22Rv1 (cell line): ENCODE results near the gene MPZL1.

Experiments used
- H3K27ac ChIP-seq: fragments of 450-650 bp; 2 replicates; pipeline ENCODE4 v1.5.1; 2017
- CTCF ChIP-seq: fragments of 450-650 bp; IDR thresholded peaks from 2 replicates; pipeline ENCODE4 v1.5.1; 2017; ENCODE audit warnings: mild to moderate bottlenecking
- ZFX ChIP-seq: fragments of 450-650 bp; IDR thresholded peaks from 2 replicates; pipeline ENCODE4 v1.6.1; 2017; ENCODE audit warnings: antibody characterized with exemption, borderline replicate concordance

The MPZL1 gene

GRCh38 chr1:167678422-167678821, 43.4 kb upstream of the MPZL1 start:
- TF ChIP-seq ZFX, result no peak
- TF ChIP-seq CTCF, result no peak
- H3K27ac ChIP-seq, result no peak overlapping the region

- TF ChIP-seq ZFX, result no peak
- TF ChIP-seq CTCF, result no peak
- H3K27ac ChIP-seq, result no peak overlapping the region
Observed at GRCh38 chr1:167678838-167679237, 42.9 kb upstream of the MPZL1 start.

GRCh38 chr1:167679714-167680113, 42.1 kb upstream of the MPZL1 start:
- no peak for TF ChIP-seq CTCF
- no peak for TF ChIP-seq ZFX
- no peak overlapping the region for H3K27ac ChIP-seq

- TF ChIP-seq CTCF, result no peak
- H3K27ac ChIP-seq, result no peak overlapping the region
Observed at GRCh38 chr1:167681024-167681423, 40.8 kb upstream of the MPZL1 start.

- no peak overlapping the region for H3K27ac ChIP-seq
- TF ChIP-seq ZFX (no peak), CTCF (no peak)
Observed at GRCh38 chr1:167681451-167682098, 40.2 kb upstream of the MPZL1 start.

GRCh38 chr1:167683226-167683625, 38.6 kb upstream of the MPZL1 start:
- no peak overlapping the region for H3K27ac ChIP-seq
- TF ChIP-seq CTCF (no peak), ZFX (no peak)

GRCh38 chr1:167683641-167684502, 37.9 kb upstream of the MPZL1 start:
- TF ChIP-seq CTCF (no peak), ZFX (no peak)

More at GRCh38 chr1:167683641-167684502, 37.9 kb upstream of the MPZL1 start:
- H3K27ac ChIP-seq, result no peak overlapping the region
